HUDEP-2 (cell line): ENCODE measurements around the gene EPHB3.

Source experiments
- DNase-seq, 76 experiments: peaks; one replicate each; lab custom pipeline; 2025; ENCODE audit not compliant: unreplicated experiment in 76 of 76; lab: John Stamatoyannopoulos, UW

Gene EPHB3

DNA sequence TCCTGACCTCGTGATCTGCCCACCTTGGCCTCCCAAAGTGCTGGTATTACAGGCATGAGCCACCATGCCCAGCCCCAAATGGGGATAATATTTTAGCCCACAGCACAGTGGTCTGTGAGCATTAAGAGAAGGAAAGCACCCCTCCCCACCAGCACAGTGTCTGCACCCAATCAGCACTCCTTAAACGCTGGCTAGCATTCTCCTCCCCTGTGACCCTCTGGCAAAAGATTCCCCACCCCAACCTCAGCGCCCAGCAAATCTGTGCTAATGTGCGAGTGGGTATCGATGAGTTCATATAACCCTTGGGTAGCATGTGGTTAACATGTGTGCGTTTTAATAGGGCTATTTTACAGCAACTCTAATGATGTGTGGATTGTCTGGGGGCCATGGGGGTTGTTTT lies 18.3 kb upstream of the EPHB3 start:
- no peak for DNase-seq

DNA sequence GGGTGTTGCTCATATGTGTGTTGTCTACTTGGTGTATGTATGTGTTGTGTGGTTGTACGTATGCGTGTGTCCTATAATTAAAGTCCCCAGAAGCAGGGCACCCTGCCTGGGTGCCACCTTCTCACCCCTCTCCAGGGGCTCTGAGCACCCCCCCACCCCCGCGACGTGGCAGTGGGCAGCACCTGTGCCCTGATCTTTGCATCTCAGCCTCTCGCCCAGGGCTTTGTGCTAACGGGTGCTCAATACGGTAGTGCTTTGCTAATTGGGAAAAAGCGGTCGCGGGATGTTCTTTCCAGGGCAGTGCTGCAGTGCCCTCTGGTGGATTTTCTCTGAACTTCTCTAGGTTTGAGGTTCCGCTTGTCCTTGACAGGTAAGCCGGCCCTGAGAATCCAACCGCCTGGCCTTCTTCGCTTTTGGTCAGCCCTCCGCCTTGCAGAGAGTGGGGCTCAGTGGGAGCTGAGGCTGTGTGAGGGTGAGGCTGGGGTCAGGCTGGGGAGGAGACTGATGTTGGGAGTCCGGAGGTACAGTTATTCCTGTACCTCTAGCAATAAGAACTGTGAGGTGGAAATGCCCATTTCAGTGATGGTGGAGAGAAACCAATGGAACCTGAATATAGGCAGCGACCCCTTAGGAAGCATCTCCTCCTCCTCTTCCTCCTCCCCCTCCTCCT lies 17.6 kb upstream of the EPHB3 start:
- peak in 64 of 76 experiments; percentile 3 to 81 (median 40) for DNase-seq

DNA sequence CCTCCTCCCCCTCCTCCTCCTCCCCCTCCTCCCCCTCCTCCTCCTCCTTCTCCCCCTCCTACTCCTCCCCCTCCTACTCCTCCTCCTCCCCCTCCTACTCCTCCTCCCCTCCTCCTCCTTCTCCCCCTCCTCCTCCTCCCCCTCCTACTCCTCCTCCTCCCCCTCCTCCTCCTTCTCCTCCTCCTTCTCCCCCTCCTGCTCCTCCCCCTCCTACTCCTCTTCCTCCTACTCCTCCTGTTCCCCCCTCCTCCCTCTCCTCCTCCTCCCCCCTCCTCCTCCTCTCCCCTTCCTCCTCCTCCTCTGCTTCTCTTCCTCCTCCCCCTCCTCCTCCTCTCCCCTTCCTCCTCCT lies 17.1 kb upstream of the EPHB3 start:
- DNase-seq: no peak

DNA sequence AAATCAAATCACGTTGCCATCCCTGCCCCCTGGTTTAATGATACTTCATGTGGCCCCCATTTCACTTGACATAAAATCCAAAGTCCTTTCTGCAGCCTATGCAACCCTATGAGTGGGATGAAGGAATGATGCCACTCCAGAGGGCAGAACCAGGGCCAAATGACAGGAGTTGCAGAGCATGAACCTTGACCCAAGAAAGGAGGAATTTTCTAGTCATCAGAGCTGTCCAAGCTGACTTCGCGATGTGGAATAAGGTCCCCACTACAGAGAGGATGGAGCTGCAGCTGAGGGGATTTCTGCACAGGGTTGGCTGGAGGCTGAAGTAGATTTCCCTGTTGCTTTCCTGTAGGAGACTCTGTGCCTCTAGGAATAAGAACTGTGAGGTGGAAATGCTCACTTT lies 15.8 kb upstream of the EPHB3 start:
- no peak for DNase-seq

DNA sequence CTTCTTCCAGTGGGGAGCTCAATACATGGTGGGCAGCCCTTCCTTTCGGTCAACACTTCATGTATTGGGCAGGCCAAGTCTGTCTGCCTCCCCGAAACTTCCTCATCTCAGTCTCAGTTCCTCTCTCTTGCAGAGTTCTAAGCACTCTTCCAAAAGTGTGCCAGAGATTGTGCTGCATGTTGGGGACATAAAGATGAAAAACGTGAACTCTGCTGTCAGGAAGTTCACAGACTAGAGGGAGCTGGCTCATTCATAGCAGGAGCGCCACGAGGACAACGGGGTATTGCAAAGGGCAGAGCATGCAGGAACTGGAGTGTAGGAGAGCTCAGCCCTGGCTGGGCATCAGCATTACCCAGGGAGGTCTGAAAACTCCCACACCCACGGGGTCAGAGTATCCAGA lies 15.3 kb upstream of the EPHB3 start:
- no peak for DNase-seq

DNA sequence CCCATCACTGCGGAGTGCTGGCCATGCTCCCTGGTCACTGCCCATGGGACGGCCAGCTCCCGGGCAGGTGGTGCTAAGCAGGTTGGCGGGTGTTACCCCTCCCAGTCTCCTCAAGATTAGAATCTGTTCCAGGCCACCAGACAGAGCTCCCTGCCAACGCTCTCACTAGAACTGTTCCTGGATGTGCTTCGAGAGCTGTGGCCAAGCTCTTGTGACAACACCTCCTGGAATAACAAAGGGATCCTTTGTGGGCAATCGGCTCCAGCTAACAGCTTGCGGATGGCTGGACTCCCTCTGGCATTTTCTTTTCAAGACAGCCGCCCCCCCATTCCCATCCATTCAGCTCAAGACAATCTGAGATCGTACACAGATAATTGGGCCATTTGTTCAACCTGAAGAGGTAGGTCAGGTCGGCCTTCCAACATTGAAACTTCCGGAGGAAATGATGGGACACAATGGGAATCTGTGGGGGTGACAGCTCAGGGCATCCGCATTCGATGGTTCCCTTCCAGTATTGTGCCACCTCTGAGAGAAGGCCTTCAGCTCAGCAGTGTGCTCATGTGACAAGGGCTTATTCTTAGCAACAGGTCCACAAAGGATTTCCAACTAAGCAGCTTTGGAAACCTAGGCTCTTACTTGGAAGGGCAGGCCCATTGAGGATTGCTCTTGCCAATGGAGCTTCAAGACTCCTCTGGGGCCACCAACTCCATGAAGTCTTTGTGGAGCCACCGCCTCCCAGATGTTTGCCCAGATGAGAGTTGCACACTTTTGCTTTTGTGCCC lies 11.6 kb upstream of the EPHB3 start:
- DNase-seq: no peak

DNA sequence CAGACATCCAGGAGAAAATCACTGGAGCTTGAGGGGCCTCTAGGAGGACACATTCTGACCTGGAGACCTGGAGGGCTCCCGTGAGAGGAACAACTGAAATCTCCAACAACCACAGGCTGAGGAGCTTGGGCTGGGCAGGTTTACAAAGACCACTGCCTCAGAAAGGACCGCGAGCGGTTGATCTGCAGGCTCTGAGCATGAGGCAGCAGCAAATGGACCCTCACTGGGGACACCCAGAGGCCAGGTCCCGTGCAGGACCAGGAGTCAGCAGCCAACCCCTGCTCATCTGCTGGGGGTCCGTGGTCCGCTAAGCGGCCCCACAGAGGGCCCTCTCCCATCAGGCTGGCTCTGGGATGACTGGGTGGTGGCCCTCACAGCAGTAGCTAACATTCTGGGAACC lies 10.5 kb upstream of the EPHB3 start:
- no peak for DNase-seq

DNA sequence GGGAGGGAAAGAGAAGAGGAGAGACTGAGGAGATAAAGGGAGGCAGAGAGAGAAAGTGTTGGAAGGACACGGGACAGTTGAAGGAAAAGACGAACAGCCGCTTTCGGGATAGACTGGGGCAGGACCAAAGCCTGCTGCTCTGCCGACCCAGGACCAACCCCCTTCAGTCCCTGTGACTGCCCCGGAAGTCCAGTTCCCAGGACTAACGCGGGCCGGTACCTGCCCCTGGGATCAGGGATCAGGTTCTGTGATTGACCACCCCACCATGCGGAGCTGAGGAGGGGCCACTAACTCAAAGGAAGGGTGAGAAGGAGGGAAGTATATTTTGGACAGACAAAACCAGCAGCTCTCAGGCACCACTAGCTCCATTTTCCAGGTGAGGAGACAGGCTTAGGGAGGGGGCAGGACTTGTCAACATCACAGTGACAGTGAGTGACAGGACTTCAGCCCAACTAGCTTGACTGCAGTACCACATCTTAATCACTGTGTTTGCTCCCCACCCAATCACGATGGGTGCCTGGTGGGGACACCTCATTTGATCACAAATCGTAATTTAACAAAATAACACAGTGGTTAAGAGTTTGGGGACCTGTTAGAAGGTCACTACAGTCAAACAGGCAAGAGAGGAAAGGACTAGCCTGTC lies 9.8 kb upstream of the EPHB3 start:
- DNase-seq: no peak

DNA sequence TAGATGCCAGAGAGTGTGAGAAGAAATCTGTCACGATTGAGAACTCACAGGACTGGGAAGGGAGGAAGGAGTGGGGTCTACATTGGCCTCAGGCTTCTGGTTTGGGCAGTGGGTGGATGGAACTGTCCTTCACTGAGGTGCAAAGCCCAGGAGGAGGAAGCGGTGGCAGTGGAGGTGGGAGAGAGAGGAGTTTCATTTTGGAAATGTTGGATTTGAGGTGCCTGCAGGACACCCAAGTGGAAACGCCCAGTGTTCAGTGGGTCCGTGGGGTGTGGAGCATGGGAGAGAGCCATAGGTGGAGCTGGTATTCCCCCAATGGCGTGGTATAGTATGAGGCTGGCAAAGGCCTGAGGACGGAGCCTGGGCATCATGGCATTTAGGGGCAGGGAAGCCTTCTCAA lies 9.3 kb upstream of the EPHB3 start:
- no peak for DNase-seq

DNA sequence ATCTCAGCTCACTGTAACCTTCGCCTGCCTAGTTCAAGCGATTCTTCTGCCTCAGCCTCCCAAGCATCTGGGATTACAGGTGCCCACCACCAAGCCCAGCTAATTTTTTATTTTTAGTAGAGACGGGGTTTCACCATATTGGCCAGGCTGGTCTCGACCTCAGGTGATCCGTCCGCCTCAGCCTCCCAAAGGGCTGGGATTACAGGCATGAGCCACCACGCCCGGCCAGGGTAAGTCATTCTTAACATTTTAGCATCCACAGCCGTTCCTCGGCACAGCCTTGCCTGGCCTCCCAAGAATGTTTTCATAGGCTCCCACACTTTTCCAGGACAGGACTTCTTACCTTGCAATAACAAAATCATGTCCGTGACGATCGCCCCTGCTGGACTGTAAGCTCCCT lies 8.7 kb upstream of the EPHB3 start:
- DNase-seq: no peak

DNA sequence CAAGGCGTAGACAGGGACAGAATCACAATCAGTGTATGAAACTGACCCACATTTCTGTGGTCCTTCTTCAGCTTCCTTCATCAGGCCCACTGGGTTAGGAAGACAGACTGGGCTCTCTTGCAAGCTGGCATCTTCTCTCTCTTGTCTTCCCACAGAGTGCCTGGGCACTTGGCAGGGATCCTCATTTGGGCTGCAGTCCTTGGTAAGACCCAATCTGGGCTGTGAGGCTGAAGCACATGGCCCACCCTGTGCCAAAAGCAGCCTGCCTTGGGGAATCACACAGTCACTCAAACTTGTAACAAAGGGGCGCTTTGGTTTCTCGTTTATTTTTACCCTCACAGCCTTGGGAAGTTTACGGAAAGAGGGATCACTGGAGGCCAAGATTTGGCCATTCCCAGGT lies 8.2 kb upstream of the EPHB3 start:
- no peak for DNase-seq

DNA sequence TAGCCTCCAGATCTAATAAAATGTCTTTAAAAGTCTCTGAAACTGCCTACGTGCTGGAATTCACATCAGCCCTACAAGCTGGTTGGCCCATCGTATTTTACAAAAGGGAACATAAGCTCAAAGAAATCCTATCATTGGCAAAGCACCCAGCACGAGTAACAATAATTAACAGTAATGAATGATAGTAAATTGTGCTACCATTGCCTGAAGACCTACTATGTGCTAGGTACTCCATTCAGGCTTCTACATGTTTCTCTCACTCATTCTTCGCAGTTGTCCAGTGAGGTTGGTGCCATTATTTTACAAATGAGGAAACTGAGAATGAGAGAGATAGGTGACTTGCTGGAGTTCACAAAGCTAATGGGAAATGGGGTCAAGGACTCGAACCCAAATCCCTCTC lies 7.1 kb upstream of the EPHB3 start:
- DNase-seq: no peak

DNA sequence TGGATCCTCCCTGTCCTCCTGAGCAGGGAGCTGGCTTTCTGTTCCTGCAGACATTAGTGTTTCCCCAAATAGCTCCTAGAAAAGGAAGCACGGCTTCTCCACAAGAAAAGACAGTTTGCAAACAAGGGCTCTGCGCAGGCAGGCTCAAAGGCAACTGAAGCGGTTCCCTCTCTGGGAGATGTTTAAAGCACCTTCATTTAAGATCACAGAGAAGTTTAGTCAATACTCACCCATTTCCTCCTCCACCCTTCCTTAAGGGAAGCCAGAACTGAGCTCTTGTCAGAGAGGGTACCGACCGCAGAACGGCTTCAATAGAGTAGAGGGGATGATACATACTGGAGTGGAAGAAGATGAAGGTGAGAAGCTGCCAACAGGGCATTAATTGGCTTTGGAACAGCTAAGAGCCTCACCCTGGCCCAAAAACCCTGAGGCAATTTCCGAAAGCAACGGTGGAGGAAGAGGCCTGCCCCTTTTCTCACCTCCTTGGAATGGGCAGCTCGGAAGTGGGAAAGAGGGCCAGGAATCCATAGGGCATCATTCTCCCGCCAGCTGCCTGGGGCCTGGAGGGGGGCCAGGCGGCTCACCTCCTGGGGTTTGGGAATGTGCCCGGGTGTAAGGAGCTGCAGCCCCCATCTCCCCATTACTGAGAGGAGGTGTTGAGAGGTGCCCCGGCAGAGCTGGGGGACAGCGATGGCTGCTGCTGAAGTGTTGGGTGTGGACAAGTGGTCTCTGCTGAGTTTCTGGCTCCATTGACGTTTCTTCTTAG lies 4.8 kb upstream of the EPHB3 start:
- no peak for DNase-seq

DNA sequence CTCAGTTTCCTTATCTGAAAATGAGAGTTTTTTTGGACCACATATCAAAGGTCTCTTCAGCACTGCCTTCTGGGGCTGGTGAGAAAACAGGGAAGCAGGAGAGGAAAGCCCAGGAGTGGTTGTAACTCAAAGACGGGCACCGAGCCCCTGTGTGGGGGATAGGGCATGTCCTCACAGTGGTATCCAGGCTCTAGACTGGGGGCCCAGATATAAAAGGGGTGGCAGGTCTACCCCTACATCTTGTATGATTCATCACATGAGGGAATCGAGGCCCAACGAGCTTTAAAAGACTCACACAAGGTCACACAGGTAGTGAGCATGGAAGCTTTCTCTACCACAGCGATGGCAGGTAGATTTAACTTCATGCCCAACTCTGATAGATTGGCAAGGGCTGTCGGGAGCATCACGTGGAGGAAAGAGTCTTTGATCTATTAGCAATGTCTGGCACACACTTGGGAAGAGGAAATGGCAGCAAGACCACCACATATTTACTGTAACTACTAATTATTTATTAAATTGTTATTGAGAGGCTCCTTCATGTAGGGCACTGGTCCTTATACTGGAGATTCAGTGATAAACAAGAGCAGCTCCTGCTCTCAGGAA lies 4.1 kb upstream of the EPHB3 start:
- no peak for DNase-seq

DNA sequence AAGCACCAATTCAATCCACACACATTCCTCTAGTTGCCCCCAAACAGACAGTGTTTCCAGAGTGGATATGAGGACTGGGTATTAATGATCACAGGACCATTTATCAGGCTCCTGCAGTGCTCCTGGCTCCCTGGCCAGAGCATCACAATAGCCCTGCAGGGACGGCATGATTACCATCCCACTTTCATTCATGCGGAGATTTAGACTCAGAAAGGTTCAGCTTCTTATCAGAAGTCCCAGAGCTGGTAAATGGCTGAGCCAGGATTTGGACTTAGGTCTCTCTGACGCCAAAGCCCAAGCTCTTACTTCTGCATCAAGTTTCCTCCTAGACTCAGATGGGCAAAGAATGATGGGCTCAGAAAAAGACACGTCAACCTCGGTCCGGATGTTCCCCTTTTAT lies 2.9 kb upstream of the EPHB3 start:
- DNase-seq: no peak

DNA sequence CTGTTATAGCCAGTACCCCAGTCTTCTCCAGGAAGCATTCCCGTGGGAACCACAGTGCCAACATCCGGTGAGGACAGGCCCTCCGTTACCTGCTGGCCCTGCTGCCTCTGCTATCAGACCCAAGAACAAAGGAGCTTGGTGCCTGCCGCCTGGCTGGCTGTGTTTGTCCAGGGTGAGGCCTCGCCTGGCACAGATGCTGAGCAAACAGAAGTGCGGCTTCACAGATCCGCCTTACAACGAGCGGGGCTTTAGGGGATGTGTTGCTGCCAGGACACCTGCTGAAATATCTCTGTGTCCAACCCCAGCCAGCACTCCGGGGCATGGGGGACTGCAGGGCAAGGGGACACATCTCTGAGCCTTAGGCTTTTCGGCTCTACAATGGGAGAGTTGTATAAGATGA lies 2.2 kb upstream of the EPHB3 start:
- DNase-seq: no peak

DNA sequence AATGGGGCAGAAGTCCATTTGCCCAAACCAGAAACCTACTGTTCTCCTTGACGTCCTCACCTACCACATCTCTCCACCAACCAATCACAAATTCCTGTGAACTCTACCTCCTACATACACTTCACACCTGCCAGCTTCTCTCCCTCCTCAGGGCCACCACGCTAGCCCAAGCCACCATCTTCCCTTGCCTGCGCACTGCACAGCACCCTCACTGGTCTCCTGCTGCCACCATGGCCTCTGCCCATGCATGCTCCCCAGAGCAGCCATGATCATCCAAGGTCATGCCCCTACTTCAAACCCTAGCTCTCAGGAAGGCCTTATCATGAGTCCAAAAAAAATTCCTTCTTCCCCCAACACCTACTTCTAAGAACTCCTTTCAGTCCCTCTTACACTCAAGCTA lies 1.1 kb upstream of the EPHB3 start:
- DNase-seq: no peak

DNA sequence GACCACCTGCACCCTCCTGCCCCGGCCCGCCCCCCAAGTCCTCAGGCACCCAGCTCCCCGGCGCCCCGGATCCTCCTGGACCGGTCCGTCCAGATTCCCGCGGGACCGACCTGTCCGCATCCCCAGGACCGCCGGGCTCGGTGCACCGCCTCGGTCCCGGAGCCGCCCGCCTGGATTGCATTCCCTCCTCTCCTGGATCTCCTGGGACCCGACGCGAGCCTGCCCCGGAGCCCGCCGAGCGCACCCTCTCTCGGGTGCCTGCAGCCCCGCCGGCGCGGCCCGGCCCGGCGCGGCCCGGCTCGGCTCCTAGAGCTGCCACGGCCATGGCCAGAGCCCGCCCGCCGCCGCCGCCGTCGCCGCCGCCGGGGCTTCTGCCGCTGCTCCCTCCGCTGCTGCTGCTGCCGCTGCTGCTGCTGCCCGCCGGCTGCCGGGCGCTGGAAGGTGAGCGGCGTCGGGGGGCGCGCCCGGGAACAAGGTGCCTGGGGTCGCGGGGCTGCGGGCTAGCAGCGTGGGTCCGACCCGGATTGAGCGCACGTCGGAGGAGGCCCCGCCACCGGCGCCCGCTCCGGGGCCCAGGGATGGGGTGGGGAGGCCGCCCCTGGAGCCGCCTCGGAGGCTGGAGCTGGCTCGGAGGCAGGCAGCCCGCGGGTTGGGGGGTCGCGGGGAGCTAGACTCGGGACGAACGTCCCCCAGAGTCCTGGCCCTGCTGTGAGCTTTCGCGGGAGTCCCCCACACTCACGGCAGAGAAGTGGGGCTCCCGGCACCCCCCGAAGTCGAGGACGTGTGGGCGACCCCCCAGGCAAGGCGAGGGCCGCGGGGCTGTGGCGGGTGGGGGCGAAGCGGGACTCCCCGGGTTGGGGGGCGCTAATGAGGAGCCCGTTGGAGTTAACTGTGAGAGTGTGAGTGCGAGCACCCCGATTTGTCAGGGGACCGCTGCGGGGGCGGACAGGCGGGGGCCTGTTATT lies 610 bp downstream of the EPHB3 start:
- no peak for DNase-seq

DNA sequence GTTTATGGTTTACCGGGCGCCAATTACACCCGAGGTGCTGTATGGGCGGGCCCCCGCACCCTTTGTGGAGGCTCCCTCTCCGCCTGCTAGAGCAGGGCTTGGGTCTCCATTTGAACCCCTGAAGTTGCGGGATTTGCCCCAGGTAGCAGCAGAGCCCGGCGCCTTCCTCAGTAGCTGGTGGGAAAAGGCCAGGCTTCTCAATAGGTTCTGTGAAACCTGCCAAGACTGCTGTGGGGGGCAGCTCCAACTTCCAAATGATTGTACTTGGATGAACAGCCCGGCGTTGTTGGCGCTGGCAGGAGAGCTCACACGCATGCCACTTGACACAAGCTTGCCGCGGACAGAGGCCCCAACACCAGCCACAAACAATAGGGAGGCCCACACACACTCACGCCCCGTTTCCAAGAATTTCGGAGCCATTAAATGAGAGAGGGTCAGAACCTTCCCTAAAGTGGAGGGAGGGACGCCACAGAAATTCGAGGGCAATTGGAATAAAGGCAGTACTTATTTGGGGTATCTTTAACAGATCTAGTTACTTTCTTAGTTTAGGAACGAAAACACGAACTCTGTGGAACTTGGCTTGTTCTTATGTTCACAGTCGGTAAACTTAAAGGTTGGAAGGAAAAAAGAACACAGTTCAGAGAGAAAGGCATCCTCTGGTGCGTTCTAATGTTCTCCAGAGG lies 1.4 kb downstream of the EPHB3 start:
- DNase-seq: no peak
